Mucosa of rectum (tissue), 2 donors: ENCODE measurements around the gene PTPA.
"Not testable (repeated sequence)": the region's sequence is repeated elsewhere in the genome, so short reads cannot be mapped to it uniquely, and the experiment has no call there.

Experiments
- H3K27ac ChIP-seq, 2 donors: one replicate each; pipeline ENCODE4 v1.7.0; 2013; ENCODE audit warnings: inconsistent platforms in 2 of 2, low read depth in 2 of 2, low read length in 2 of 2
- H3K27me3 ChIP-seq, 2 donors: one replicate each; pipeline ENCODE4 v1.7.0; 2013; ENCODE audit warnings: low read length in 2 of 2; ENCODE audit not compliant: control insufficient read depth in 2 of 2, insufficient read depth in 2 of 2
- H3K36me3 ChIP-seq, 2 donors: one replicate each; pipeline ENCODE4 v1.7.0; 2013; ENCODE audit warnings: low read length in 2 of 2; ENCODE audit not compliant: control insufficient read depth in 2 of 2, insufficient read depth in 2 of 2
- H3K4me1 ChIP-seq, 2 donors: one replicate each; pipeline ENCODE4 v1.7.0; 2013; ENCODE audit warnings: low read length in 2 of 2, mild to moderate bottlenecking in 1 of 2; ENCODE audit not compliant: control insufficient read depth in 2 of 2, insufficient read depth in 2 of 2
- H3K4me3 ChIP-seq, 2 donors: one replicate each; pipeline ENCODE4 v1.7.0; 2013; ENCODE audit warnings: low read length in 2 of 2
- H3K9ac ChIP-seq, 2 donors: one replicate each; pipeline ENCODE4 v1.7.0; 2013; ENCODE audit warnings: low read length in 2 of 2, low read depth in 1 of 2, mild to moderate bottlenecking in 1 of 2
- H3K9me3 ChIP-seq, 2 donors: one replicate each; pipeline ENCODE4 v1.7.0; 2013; ENCODE audit warnings: low read length in 2 of 2; ENCODE audit not compliant: control insufficient read depth in 2 of 2
- donor health status: healthy.
- donor health status: Normal muscosa, but diverticular disease.

PTPA gene

GRCh38 chr9:129108805-129109536 lies 2.2 kb upstream of the PTPA start:
- H3K27ac ChIP-seq, result no peak overlapping the region
- H3K9ac ChIP-seq, result peak overlapping the region in 1 of 2 donors; percentile 42
- H3K36me3 ChIP-seq, result peaks cover 4 to 6% of the 10 kb centered on the region in 2 donors
- H3K4me1 ChIP-seq, result peaks cover 21 to 29% of the 10 kb centered on the region in 2 donors
- no peaks in the 10 kb centered on the region for H3K27me3 ChIP-seq
- H3K9me3 ChIP-seq, result no peaks in the 10 kb centered on the region
- peak overlapping the region in 1 of 2 donors; percentile 46 for H3K4me3 ChIP-seq

- H3K27ac ChIP-seq, result no peak overlapping the region
- peaks cover 4 to 6% of the 10 kb centered on the region in 2 donors for H3K36me3 ChIP-seq
- H3K9ac ChIP-seq, result peak overlapping the region in 1 of 2 donors; percentile 42
- H3K4me3 ChIP-seq, result peak overlapping the region; percentile 20 to 46
- H3K27me3 ChIP-seq, result no peaks in the 10 kb centered on the region
- no peaks in the 10 kb centered on the region for H3K9me3 ChIP-seq
- peaks cover 21 to 29% of the 10 kb centered on the region in 2 donors for H3K4me1 ChIP-seq
Observed at GRCh38 chr9:129109537-129109903, 1.7 kb upstream of the PTPA start.

GRCh38 chr9:129109952-129110739 lies 1.1 kb upstream of the PTPA start:
- H3K9me3 ChIP-seq, result no peaks in the 10 kb centered on the region
- peaks cover 21 to 29% of the 10 kb centered on the region in 2 donors for H3K4me1 ChIP-seq
- H3K36me3 ChIP-seq, result peaks cover 4 to 6% of the 10 kb centered on the region in 2 donors
- H3K27me3 ChIP-seq, result no peaks in the 10 kb centered on the region
- H3K27ac ChIP-seq, result peak overlapping the region; percentile 77 to 100
- H3K9ac ChIP-seq, result peak overlapping the region; percentile 60 to 81
- H3K4me3 ChIP-seq, result peak overlapping the region; percentile 74 to 76

GRCh38 chr9:129111528-129112151 lies 425 bp downstream of the PTPA start:
- peak overlapping the region; percentile 78 to 98 for H3K4me3 ChIP-seq
- peak overlapping the region; percentile 75 to 82 for H3K9ac ChIP-seq
- peaks cover 21 to 29% of the 10 kb centered on the region in 2 donors for H3K4me1 ChIP-seq
- H3K9me3 ChIP-seq, result no peaks in the 10 kb centered on the region
- peak overlapping the region; percentile 97 to 100 for H3K27ac ChIP-seq
- H3K27me3 ChIP-seq, result no peaks in the 10 kb centered on the region
- H3K36me3 ChIP-seq, result peaks cover 4 to 6% of the 10 kb centered on the region in 2 donors

- H3K27me3 ChIP-seq, H3K27ac ChIP-seq, H3K36me3 ChIP-seq, H3K9me3 ChIP-seq: not testable (repeated sequence)
- Histone ChIP-seq H3K4me3 (peak overlapping the region; percentile 78 to 98), H3K4me1 (peaks cover 21 to 29% of the 10 kb centered on the region in 2 donors), H3K9ac (peak overlapping the region; percentile 75 to 82)
Observed at GRCh38 chr9:129112526-129112925, 1.3 kb downstream of the PTPA start.

GRCh38 chr9:129113645-129114304 lies 2.6 kb downstream of the PTPA start:
- Histone ChIP-seq H3K36me3 (no peaks in the 10 kb centered on the region), H3K9ac (no peak overlapping the region), H3K4me1 (peaks cover 15 to 22% of the 10 kb centered on the region in 2 donors), H3K4me3 (no peak overlapping the region), H3K9me3 (no peaks in the 10 kb centered on the region), H3K27me3 (no peaks in the 10 kb centered on the region), H3K27ac (no peak overlapping the region)

GRCh38 chr9:129118799-129119198 lies 7.6 kb downstream of the PTPA start:
- no peak overlapping the region for H3K9ac ChIP-seq

GRCh38 chr9:129121483-129121882 lies 10.3 kb downstream of the PTPA start:
- H3K9me3 ChIP-seq, result no peaks in the 10 kb centered on the region
- H3K27me3 ChIP-seq, result no peaks in the 10 kb centered on the region
- H3K27ac ChIP-seq, result no peak overlapping the region
- H3K36me3 ChIP-seq, result peaks cover 23 to 32% of the 10 kb centered on the region in 2 donors
- H3K4me3 ChIP-seq, result no peak overlapping the region
- H3K4me1 ChIP-seq, result no peaks in the 10 kb centered on the region
- no peak overlapping the region for H3K9ac ChIP-seq

More at GRCh38 chr9:129118799-129119198, 7.6 kb downstream of the PTPA start:
- no peaks in the 10 kb centered on the region for H3K9me3 ChIP-seq
- no peak overlapping the region for H3K4me3 ChIP-seq
- H3K36me3 ChIP-seq, result peaks cover 23 to 24% of the 10 kb centered on the region in 2 donors
- H3K4me1 ChIP-seq, result no peaks in the 10 kb centered on the region
- H3K27me3 ChIP-seq, result no peaks in the 10 kb centered on the region
- H3K27ac ChIP-seq, result no peak overlapping the region

- Histone ChIP-seq H3K27ac (no peak overlapping the region), H3K4me3 (no peak overlapping the region), H3K27me3 (no peaks in the 10 kb centered on the region), H3K4me1 (no peaks in the 10 kb centered on the region), H3K9me3 (no peaks in the 10 kb centered on the region), H3K9ac (no peak overlapping the region), H3K36me3 (peaks cover 27 to 32% of the 10 kb centered on the region in 2 donors)
Observed at GRCh38 chr9:129122133-129122532, 10.9 kb downstream of the PTPA start.
